Liver (tissue), 3 donors: ENCODE results near the gene PEX16.

Source experiments
- ATF3 ChIP-seq: IDR thresholded peaks from 2 replicates; pipeline ENCODE4 v1.6.1; 2016; ENCODE audit warnings: antibody characterized with exemption
- CTCF ChIP-seq: fragments of 150-350 bp; IDR thresholded peaks from 2 replicates; pipeline ENCODE4 v1.5.1; 2017; ENCODE audit warnings: improper control_type of control experiment, low read depth, low read length; ENCODE audit not compliant: missing input control
- EGR1 ChIP-seq, 2 donors: IDR thresholded peaks; 2 replicates each; pipeline ENCODE4 v1.6.1; 2016 to 2018; ENCODE audit warnings: antibody characterized with exemption in 2 of 2, low read depth in 2 of 2
- GABPA ChIP-seq, 2 donors: IDR thresholded peaks in 1 of 2; conservative IDR thresholded peaks in 1 of 2; 2 replicates each; pipeline ENCODE4 v1.6.1; 2016; ENCODE audit warnings: antibody characterized with exemption in 2 of 2, mild to moderate bottlenecking in 1 of 2, moderate library complexity in 1 of 2
- HNF4A ChIP-seq, 2 donors: conservative IDR thresholded peaks; 2 replicates each; pipeline ENCODE4 v1.6.1; 2016; ENCODE audit warnings: antibody characterized with exemption in 2 of 2, mild to moderate bottlenecking in 2 of 2
- JUND ChIP-seq, 2 donors: IDR thresholded peaks; 2 replicates each; pipeline ENCODE4 v1.6.1; 2016; ENCODE audit warnings: antibody characterized with exemption in 2 of 2
- MAX ChIP-seq: IDR thresholded peaks from 2 replicates; pipeline ENCODE4 v1.6.1; 2016; ENCODE audit warnings: antibody characterized with exemption
- RAD21 ChIP-seq, 2 donors: IDR thresholded peaks; 2 replicates each; pipeline ENCODE4 v1.6.1; 2016; ENCODE audit warnings: antibody characterized with exemption in 2 of 2, mild to moderate bottlenecking in 2 of 2
- REST ChIP-seq: IDR thresholded peaks from 2 replicates; pipeline ENCODE4 v1.6.1; 2016; ENCODE audit warnings: antibody characterized with exemption, mild to moderate bottlenecking
- TAF1 ChIP-seq: conservative IDR thresholded peaks from 2 replicates; pipeline ENCODE4 v1.6.1; 2016; ENCODE audit warnings: antibody characterized with exemption, mild to moderate bottlenecking
- YY1 ChIP-seq: IDR thresholded peaks from 2 replicates; pipeline ENCODE4 v1.6.1; 2016; ENCODE audit warnings: antibody characterized with exemption, mild to moderate bottlenecking
- ZBTB33 ChIP-seq: IDR thresholded peaks from 2 replicates; pipeline ENCODE4 v1.6.1; 2016; ENCODE audit warnings: antibody characterized with exemption
- donor health status: healthy.
- donor health status: healthy.

- no peak for TF ChIP-seq CTCF
- no peak for TF ChIP-seq RAD21 (IDR thresholded peaks at IDR 0.05)
- no peak for TF ChIP-seq REST
- no peak for TF ChIP-seq ATF3
- no peak for TF ChIP-seq YY1
- no peak for TF ChIP-seq MAX
- TF ChIP-seq EGR1 (IDR thresholded peaks at IDR 0.05; ENCODE audit: low read depth in 2 of 2), result no peak
- no peak for TF ChIP-seq JUND (IDR thresholded peaks at IDR 0.05)
- no peak for TF ChIP-seq TAF1
- no peak for TF ChIP-seq GABPA (IDR thresholded peaks at IDR 0.05 in 1 of 2, conservative IDR thresholded peaks at IDR 0.05 in 1 of 2)
- TF ChIP-seq ZBTB33, result no peak
- TF ChIP-seq HNF4A (conservative IDR thresholded peaks at IDR 0.05), result no peak
These were observed 13.3 kb downstream of the PEX16 start for GRCh38 chr11:45904309-45904915.
